T-cell (primary cell): ENCODE data around the gene SLC16A12. TPM values are rescaled to one million over a fixed set of nuclear protein-coding genes. Genes with fewer than 3 reads are reported as not detected.

Experiments
- ATAC-seq, 4 experiments: fragments of 200-7000 bp in 3 of 4; fragments of 150-1000 bp in 1 of 4; cut with Tn5 transposase; replicated peaks in 1 of 4; 1 replicate in 3 of 4; 2 replicates in 1 of 4; pipeline ENCODE4 v1.10.0; 2021; ENCODE audit warnings: moderate library complexity in 3 of 4, mild to moderate bottlenecking in 2 of 4, moderate number of reproducible peaks in 1 of 4
- CTCF ChIA-PET, 2 donors: fragments of 300-600 bp; sonication (Branson Sonifier 250); formaldehyde crosslinking; loops; one replicate each; lab custom pipeline; 2022; ENCODE audit warnings: antibody characterized with exemption in 2 of 2; lab: Charles Lee
- POLR2A ChIA-PET, 2 donors: fragments of 300-600 bp; sonication (Branson Sonifier 250); formaldehyde crosslinking; loops; one replicate each; lab custom pipeline; 2022; ENCODE audit warnings: antibody characterized with exemption in 2 of 2; lab: Charles Lee
- DNase-seq, 35 experiments: peaks; one replicate each; pipeline versions ENCODE4 v3.0.0 to v3.0.0-alpha.2; 2013 to 2023
- H3K27ac ChIP-seq: one replicate; pipeline ENCODE4 v1.5.1; 2013; ENCODE audit warnings: low read length
- H3K27me3 ChIP-seq, 2 experiments: replicated peaks in 1 of 2; 1 replicate in 1 of 2; 2 replicates in 1 of 2; pipeline versions ENCODE4 v1.6.1 to v1.7.0; 2013; ENCODE audit warnings: low read length in 1 of 2, mixed read lengths in 1 of 2; ENCODE audit not compliant: control insufficient read depth in 2 of 2, insufficient read depth in 2 of 2; ENCODE audit errors: extremely low read depth in 1 of 2
- H3K36me3 ChIP-seq, 2 donors: 1 replicate in 1 of 2; 2 replicates in 1 of 2; pipeline versions ENCODE4 v1.6.1 to v1.7.0; 2013; ENCODE audit warnings: low read length in 1 of 2; ENCODE audit not compliant: control insufficient read depth in 2 of 2, insufficient read depth in 1 of 2; ENCODE audit errors: extremely low read depth in 1 of 2
- H3K4me1 ChIP-seq, 2 experiments: 1 replicate in 1 of 2; 2 replicates in 1 of 2; pipeline versions ENCODE4 v1.6.1 to v1.7.0; 2013; ENCODE audit warnings: low read length in 2 of 2, mixed read lengths in 1 of 2; ENCODE audit not compliant: insufficient read depth in 2 of 2, control insufficient read depth in 1 of 2; ENCODE audit errors: extremely low read depth in 1 of 2
- H3K4me3 ChIP-seq, 2 donors: 1 replicate in 1 of 2; 2 replicates in 1 of 2; pipeline versions ENCODE4 v1.5.1 to v1.7.0; 2013; ENCODE audit warnings: mild to moderate bottlenecking in 2 of 2, low read length in 1 of 2, moderate library complexity in 1 of 2; ENCODE audit not compliant: control insufficient read depth in 1 of 2; ENCODE audit errors: extremely low read depth in 1 of 2
- H3K9me3 ChIP-seq: 2 replicates; pipeline ENCODE4 v1.7.0; 2013
- H3K27ac Mint-ChIP-seq, 2 donors: one replicate each; pipeline ENCODE4 v1.8.0; 2020 to 2021; ENCODE audit warnings: mild to moderate bottlenecking in 2 of 2, mixed read lengths in 2 of 2
- H3K27me3 Mint-ChIP-seq, 2 donors: one replicate each; pipeline ENCODE4 v1.8.0; 2021 to 2022; ENCODE audit warnings: mixed read lengths in 2 of 2
- H3K36me3 Mint-ChIP-seq: one replicate; pipeline ENCODE4 v1.8.0; 2021; ENCODE audit warnings: mixed read lengths
- H3K4me1 Mint-ChIP-seq, 3 donors: one replicate each; pipeline ENCODE4 v1.8.0; 2020 to 2022; ENCODE audit warnings: mixed read lengths in 3 of 3, mild to moderate bottlenecking in 1 of 3
- H3K4me3 Mint-ChIP-seq, 3 donors: one replicate each; pipeline ENCODE4 v1.8.0; 2020 to 2022; ENCODE audit warnings: mild to moderate bottlenecking in 3 of 3, mixed read lengths in 3 of 3, moderate library complexity in 3 of 3
- H3K9me3 Mint-ChIP-seq, 3 donors: one replicate each; pipeline ENCODE4 v1.8.0; 2020 to 2022; ENCODE audit warnings: mixed read lengths in 3 of 3
- whole genome bisulfite sequencing: methylation state at CpG from one replicate; pipeline ENCODE4 v1.1.5; 2013; ENCODE audit warnings: missing lambda C conversion rate; ENCODE audit not compliant: insufficient coverage; 5-methylcytosine and 5-hydroxymethylcytosine counted together
- total RNA-seq, 35 experiments: library from RNA in 6 of 35; stranded (reverse) in 6 of 35; fragments of 120-200 nt in 1 of 35; gene quantifications; one replicate each; pipeline versions ENCODE4 v1.2.1 to v1.2.4 and lab custom pipeline; 2013 to 2026

Gene SLC16A12
- total RNA-seq, 5 donors from 2014 or later (not counting 1 experiment from before 2014, with no cell fraction given) = not detected

DNA sequence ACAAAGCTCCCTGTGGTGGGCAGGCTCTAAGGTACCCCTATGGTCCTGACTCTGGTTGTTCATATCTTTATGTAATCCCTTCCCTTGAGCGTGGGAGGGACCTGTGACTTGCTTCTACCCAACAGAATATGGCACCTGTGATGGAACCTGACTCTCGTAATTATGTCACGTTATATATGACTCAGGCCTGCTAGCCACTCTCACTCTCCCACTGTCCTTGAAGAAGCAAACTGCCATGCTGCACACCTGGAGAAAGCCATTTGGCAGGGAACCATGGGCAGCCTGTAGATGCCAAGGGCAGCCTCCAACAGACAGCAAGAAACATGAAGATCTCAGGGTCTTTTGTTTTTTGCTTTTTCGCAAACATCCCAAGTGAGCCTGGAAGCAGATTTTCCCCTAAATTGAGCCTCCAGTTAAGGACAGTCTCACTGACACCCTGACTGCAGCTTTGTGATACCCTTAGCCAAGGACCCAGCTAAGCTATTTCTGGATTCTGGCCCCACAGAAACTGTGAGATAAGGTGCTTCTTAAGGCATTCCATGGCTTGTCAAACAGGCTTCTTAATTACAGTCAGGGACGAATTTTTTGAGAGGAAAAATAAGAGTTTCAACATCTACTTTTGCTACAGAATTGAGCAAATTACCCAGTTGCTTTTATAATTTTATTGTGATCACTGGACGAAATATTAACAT, 71.4 kb downstream of the SLC16A12 start:
- Histone ChIP-seq H3K4me1 (no peaks in the 10 kb centered on the region), H3K36me3 (no peaks in the 10 kb centered on the region), H3K9me3 (no peaks in the 10 kb centered on the region), H3K27ac (no peak overlapping the region), H3K4me3 (no peak overlapping the region), H3K27me3 (no peaks in the 10 kb centered on the region)
- Mint-ChIP-seq H3K36me3 (no peaks in the 10 kb centered on the region), H3K9me3 (no peaks in the 10 kb centered on the region), H3K27ac (no peak overlapping the region), H3K27me3 (peaks cover 4 to 5% of the 10 kb centered on the region in 2 donors), H3K4me3 (no peak overlapping the region), H3K4me1 (no peaks in the 10 kb centered on the region)
- DNase-seq (no peak), ATAC-seq (no peak)
- 87% methylated on average over 4 of the region's 6 CpGs for WGBS
- ChIA-PET CTCF (interaction anchor here in 1 of 2 donors (0.5 kb wide), 1 partner anchor 1370 kb away, joined by 13 read pairs; no protein-coding TSS in a partner anchor), POLR2A (no interaction called here)

DNA sequence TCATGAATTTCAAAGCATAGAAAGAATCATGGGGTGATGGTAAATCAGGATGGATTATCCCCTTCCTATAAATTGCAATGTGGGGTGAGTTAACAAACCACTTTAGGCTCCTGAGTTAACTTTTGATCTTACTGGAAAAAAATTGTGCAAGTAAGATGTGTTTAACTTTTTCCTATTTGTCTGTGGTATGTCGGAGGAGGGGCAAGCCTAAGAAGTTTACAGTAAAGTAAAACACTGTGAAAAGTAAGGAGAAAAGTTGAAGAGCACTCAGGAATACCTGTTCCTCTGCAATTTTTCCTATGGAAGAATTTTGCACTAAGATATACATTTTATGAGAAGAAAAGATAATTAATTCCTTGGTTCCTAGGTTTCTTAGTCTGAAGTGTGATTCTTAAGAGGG, 76.6 kb downstream of the SLC16A12 start:
- no peak overlapping the region for H3K27ac Mint-ChIP-seq
- peaks cover 5 to 13% of the 10 kb centered on the region in 2 donors for H3K27me3 Mint-ChIP-seq
- ATAC-seq = no peak
- H3K4me1 Mint-ChIP-seq = no peaks in the 10 kb centered on the region
- H3K4me3 Mint-ChIP-seq = no peak overlapping the region
- ChIA-PET CTCF (no interaction called here), POLR2A (no interaction called here)
- Histone ChIP-seq H3K4me3 (no peak overlapping the region), H3K36me3 (no peaks in the 10 kb centered on the region), H3K27me3 (no peaks in the 10 kb centered on the region), H3K4me1 (no peaks in the 10 kb centered on the region), H3K9me3 (no peaks in the 10 kb centered on the region), H3K27ac (no peak overlapping the region)
- H3K36me3 Mint-ChIP-seq = no peaks in the 10 kb centered on the region
- DNase-seq = no peak
- WGBS = 60% methylated on average over 1 of the region's 1 CpG
- H3K9me3 Mint-ChIP-seq = no peaks in the 10 kb centered on the region

DNA sequence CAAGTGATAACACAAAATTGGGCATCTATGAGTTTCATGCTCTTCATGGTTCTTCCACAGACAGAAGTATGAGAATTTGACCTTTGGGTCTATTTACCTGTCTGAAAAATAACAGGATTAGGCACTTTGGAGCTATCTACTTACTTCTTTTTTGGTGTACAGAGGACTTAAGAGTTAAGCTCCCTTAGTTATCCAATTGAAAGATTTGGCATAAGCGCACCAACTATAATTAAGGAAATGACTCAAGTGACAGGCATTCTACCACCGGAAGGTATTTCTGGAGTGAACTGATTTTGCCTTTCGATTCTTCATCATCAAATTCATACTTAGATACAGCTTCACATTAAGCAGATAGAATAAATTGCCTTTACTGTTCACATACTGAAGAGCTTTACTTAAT, 77.1 kb downstream of the SLC16A12 start:
- WGBS = 90% methylated on average over 2 of the region's 3 CpGs
- H3K4me3 ChIP-seq = no peak overlapping the region
- H3K27ac ChIP-seq = no peak overlapping the region
- no peaks in the 10 kb centered on the region for H3K9me3 ChIP-seq
- Mint-ChIP-seq H3K4me1 (no peaks in the 10 kb centered on the region), H3K9me3 (no peaks in the 10 kb centered on the region), H3K4me3 (no peak overlapping the region), H3K27me3 (peaks cover 5 to 13% of the 10 kb centered on the region in 2 donors), H3K27ac (no peak overlapping the region), H3K36me3 (no peaks in the 10 kb centered on the region)
- no peaks in the 10 kb centered on the region for H3K4me1 ChIP-seq
- DNase-seq (no peak), ATAC-seq (no peak)
- no peaks in the 10 kb centered on the region for H3K27me3 ChIP-seq
- ChIA-PET CTCF (no interaction called here), POLR2A (no interaction called here)
- H3K36me3 ChIP-seq = no peaks in the 10 kb centered on the region

DNA sequence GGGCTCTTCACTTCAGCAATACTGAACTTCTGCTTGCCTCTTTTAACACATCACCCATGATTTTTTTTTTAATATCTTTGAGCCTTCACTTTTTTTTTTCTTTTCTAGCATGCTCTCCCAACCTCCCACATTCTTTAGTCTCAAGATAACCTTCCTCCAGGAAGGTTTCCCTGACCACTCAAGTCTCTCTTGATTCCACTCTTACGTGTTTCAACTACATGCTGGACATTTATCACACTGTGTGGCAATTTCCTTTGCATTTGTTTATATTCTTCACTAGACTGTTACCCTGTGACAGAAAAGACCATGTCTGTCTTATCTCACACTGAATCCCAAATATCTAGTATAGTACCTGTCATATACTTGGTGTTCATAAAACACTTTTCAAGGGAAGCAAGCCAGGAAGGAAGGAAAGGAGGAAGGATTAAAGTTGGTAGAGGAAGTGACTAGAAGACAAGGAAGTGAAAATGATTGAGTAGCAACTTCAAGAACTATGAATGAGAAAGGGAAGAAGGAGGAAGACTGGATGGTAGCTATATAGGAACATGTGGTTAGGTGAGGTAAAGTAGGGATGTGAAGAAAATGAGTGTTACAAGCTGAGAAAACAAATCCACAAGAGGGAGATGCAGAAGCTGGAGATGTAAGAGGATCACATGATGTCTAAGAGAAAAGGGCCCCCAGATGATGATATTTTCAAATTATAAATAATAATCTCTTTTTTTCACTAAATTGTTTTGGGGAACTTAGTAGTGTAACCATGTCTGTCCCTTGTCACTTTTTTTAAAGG, 80.6 kb downstream of the SLC16A12 start:
- no peaks in the 10 kb centered on the region for H3K9me3 Mint-ChIP-seq
- Histone ChIP-seq H3K27ac (no peak overlapping the region), H3K9me3 (no peaks in the 10 kb centered on the region), H3K4me3 (no peak overlapping the region), H3K4me1 (no peaks in the 10 kb centered on the region), H3K36me3 (no peaks in the 10 kb centered on the region), H3K27me3 (no peaks in the 10 kb centered on the region)
- no peaks in the 10 kb centered on the region for H3K36me3 Mint-ChIP-seq
- 86% methylated on average over 1 of the region's 1 CpG for WGBS
- DNase-seq (no peak), ATAC-seq (no peak)
- peaks cover 5 to 9% of the 10 kb centered on the region in 2 donors for H3K27me3 Mint-ChIP-seq
- H3K4me1 Mint-ChIP-seq = no peaks in the 10 kb centered on the region
- no peak overlapping the region for H3K4me3 Mint-ChIP-seq
- no peak overlapping the region for H3K27ac Mint-ChIP-seq
- POLR2A ChIA-PET = no interaction called here
- CTCF ChIA-PET = interaction anchor here in 1 of 2 donors (0.6 kb wide), 1 partner anchor 1796 kb away, joined by 3 read pairs; no protein-coding TSS in a partner anchor

DNA sequence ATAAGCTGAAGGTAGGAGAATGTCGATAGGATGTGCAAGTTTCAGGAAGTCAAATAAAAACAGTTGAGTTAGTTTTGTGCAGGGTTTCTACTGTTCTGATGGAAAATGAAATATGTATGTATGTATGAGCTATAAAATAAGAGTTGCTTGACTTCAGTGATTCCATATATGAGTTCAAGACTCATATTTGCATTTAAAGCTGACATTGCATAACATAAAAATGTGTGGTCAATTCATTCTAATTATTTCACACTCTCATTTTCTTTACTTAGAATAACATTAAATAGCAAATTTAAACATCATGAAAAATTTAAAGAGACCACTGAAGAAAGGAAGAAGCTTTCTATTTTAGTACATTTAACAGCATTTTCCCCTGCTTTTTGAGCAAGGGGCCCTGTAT, 83.2 kb downstream of the SLC16A12 start:
- H3K27ac ChIP-seq = no peak overlapping the region
- H3K27me3 Mint-ChIP-seq = peaks cover 3 to 5% of the 10 kb centered on the region in 2 donors
- H3K27me3 ChIP-seq = no peaks in the 10 kb centered on the region
- no peaks in the 10 kb centered on the region for H3K4me1 ChIP-seq
- H3K9me3 Mint-ChIP-seq = no peaks in the 10 kb centered on the region
- ChIA-PET POLR2A (no interaction called here), CTCF (no interaction called here)
- H3K9me3 ChIP-seq = no peaks in the 10 kb centered on the region
- no peaks in the 10 kb centered on the region for H3K36me3 Mint-ChIP-seq
- DNase-seq (no peak), ATAC-seq (no peak)
- WGBS = no CpG with 5 or more reads among the region's 1 CpG
- no peak overlapping the region for H3K4me3 ChIP-seq
- no peaks in the 10 kb centered on the region for H3K4me1 Mint-ChIP-seq
- no peaks in the 10 kb centered on the region for H3K36me3 ChIP-seq
- no peak overlapping the region for H3K27ac Mint-ChIP-seq
- no peak overlapping the region for H3K4me3 Mint-ChIP-seq

DNA sequence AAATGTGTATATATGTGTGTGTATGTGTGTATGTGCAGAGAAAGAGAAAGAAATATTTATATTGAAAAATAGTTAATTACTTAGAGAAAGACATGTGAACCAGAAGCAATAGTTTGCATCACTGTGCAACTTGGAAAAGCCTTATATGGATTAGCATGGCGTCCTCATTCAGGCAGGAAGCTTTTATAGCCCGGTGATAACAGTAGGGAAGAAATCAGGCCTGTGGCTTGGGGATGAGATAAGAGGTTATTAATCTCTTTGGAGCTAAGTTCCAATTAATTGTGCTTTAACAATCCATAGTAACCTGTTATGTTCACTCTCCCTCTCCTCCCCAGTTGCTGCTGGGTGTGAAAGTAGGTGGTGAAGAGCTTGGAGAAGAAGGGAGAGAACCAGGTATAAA, 84.5 kb downstream of the SLC16A12 start:
- H3K4me1 Mint-ChIP-seq = no peaks in the 10 kb centered on the region
- POLR2A ChIA-PET = interaction anchor here in 1 of 2 donors (0.6 kb wide), 1 partner anchor 204 kb away, joined by 3 read pairs; no protein-coding TSS in a partner anchor
- CTCF ChIA-PET = interaction anchor here in 1 of 2 donors (0.6 kb wide), 1 partner anchor 413 kb away, joined by 3 read pairs; no protein-coding TSS in a partner anchor
- Histone ChIP-seq H3K36me3 (no peaks in the 10 kb centered on the region), H3K27me3 (no peaks in the 10 kb centered on the region), H3K9me3 (no peaks in the 10 kb centered on the region), H3K27ac (no peak overlapping the region), H3K4me3 (no peak overlapping the region), H3K4me1 (no peaks in the 10 kb centered on the region)
- ATAC-seq (no peak), DNase-seq (no peak)
- H3K4me3 Mint-ChIP-seq = no peak overlapping the region
- H3K27ac Mint-ChIP-seq = no peak overlapping the region
- peaks cover 0 to 2% (median 0%) of the 10 kb centered on the region in 3 donors for H3K9me3 Mint-ChIP-seq
- WGBS = 100% methylated on average over 1 of the region's 2 CpGs
- H3K27me3 Mint-ChIP-seq = peaks cover 1 to 5% of the 10 kb centered on the region in 2 donors
- H3K36me3 Mint-ChIP-seq = no peaks in the 10 kb centered on the region
